Kidney (tissue), 14 donors: ENCODE measurements around the gene SLC22A13. TPM values are rescaled to one million over a fixed set of nuclear protein-coding genes. Genes with fewer than 3 reads are reported as not detected.
A peak's percentile ranks its signal among the peaks of the same experiment; 100 is the strongest.

Source experiments
- DNase-seq, 5 donors: peaks; one replicate each; pipeline ENCODE4 v3.0.0-alpha.2; 2013 to 2020
- FAIRE-seq: peaks from 2 replicates; lab custom pipeline; 2012; peaks lifted over from hg19 to GRCh38; lab: Jason Lieb, UNC
- H3K27ac ChIP-seq, 2 donors: one replicate each; pipeline ENCODE4 v1.7.0; 2013; ENCODE audit warnings: low read depth in 2 of 2, low read length in 2 of 2, inconsistent platforms in 1 of 2
- H3K27me3 ChIP-seq: one replicate; pipeline ENCODE4 v1.7.1; 2013; ENCODE audit warnings: low read length, inconsistent platforms; ENCODE audit not compliant: control insufficient read depth, insufficient read depth
- H3K36me3 ChIP-seq, 3 donors: one replicate each; pipeline versions ENCODE4 v1.7.0 to v1.7.1; 2013; ENCODE audit warnings: low read length in 3 of 3, control low read depth in 1 of 3, inconsistent platforms in 1 of 3; ENCODE audit not compliant: insufficient read depth in 3 of 3, control insufficient read depth in 2 of 3
- H3K4me1 ChIP-seq, 3 donors: one replicate each; pipeline versions ENCODE4 v1.7.0 to v1.7.1; 2013; ENCODE audit warnings: low read length in 3 of 3, inconsistent platforms in 1 of 3, low read depth in 1 of 3; ENCODE audit not compliant: control insufficient read depth in 2 of 3, insufficient read depth in 2 of 3
- H3K4me3 ChIP-seq, 3 donors: one replicate each; pipeline versions ENCODE4 v1.7.0 to v1.8.1; 2013; ENCODE audit warnings: low read length in 3 of 3, control low read depth in 1 of 3, inconsistent platforms in 1 of 3
- H3K9ac ChIP-seq, 3 donors: one replicate each; pipeline versions ENCODE4 v1.7.0 to v1.7.1; 2013; ENCODE audit warnings: low read length in 3 of 3, control low read depth in 1 of 3, inconsistent platforms in 1 of 3
- H3K9me3 ChIP-seq, 3 donors: one replicate each; pipeline versions ENCODE4 v1.7.0 to v1.7.1; 2013; ENCODE audit warnings: low read length in 3 of 3, control low read depth in 1 of 3, inconsistent platforms in 1 of 3; ENCODE audit not compliant: control insufficient read depth in 2 of 3, insufficient read depth in 1 of 3
- CTCF ChIP-seq: IDR thresholded peaks from 3 replicates; pipeline ENCODE4 v1.5.1; 2012; ENCODE audit warnings: mild to moderate bottlenecking, moderate library complexity, borderline replicate concordance; ENCODE audit not compliant: insufficient read depth; ENCODE audit errors: extremely low read depth
- intact Hi-C: fragments of 100-400 bp; cut with DNase I; formaldehyde crosslinking; loops from one replicate; pipeline ENCODE4 v1.11.1; 2022
- polyA plus RNA-seq: library from polyadenylated mRNA; stranded (reverse); fragments of 350-450 nt; fragmentation: Illumina TruSeq; extraction: RNeasy Lipid Tissue Mini Kit (QIAGEN cat#74804); gene quantifications from one replicate; pipeline ENCODE4 v1.2.3, GENCODE V29; 2014; ENCODE audit warnings: low read depth, low replicate concordance; ENCODE audit not compliant: insufficient read depth
- total RNA-seq: library from RNA; stranded (reverse); fragmentation: NEBNext Ultra II Directional; extraction: Animal tissue kit (Norgen Biotek cat#: 25700); gene quantifications from one replicate; pipeline ENCODE4 v1.2.1, GENCODE V29; 2021
- donor health status: control.
- donor health status: control.
- donor health status: control.
- donor health status: control.
- donor health status: control.
- donor health status: DM: yes; HTN: yes; CAD: no.
- donor health status: Normal renal cell carcinoma (clear cell type).

SLC22A13 gene
- total and polyA plus RNA-seq, 2 donors from 2014 or later, result 0.16 to 9.9 TPM

- Histone ChIP-seq H3K9ac (no peak overlapping the region), H3K4me3 (peak overlapping the region in 2 of 3 donors; percentile 47 to 62), H3K36me3 (no peaks in the 10 kb centered on the region), H3K27me3 (no peaks in the 10 kb centered on the region), H3K9me3 (no peaks in the 10 kb centered on the region), H3K27ac (peak overlapping the region in 1 of 2 donors; percentile 26), H3K4me1 (peaks cover 0 to 35% (median 29%) of the 10 kb centered on the region in 3 donors)
- DNase-seq (no peak), FAIRE-seq (no peak)
- TF ChIP-seq CTCF, result no peak
- intact Hi-C loops, result no loop called here
Observed at GRCh38 chr3:38267662-38268061, 2.0 kb downstream of the SLC22A13 start.

- H3K27me3 ChIP-seq, result no peaks in the 10 kb centered on the region
- peak overlapping the region in 2 of 3 donors; percentile 47 to 62 for H3K4me3 ChIP-seq
- peak overlapping the region in 1 of 2 donors; percentile 26 for H3K27ac ChIP-seq
- DNase-seq (no peak), FAIRE-seq (no peak)
- H3K9ac ChIP-seq, result no peak overlapping the region
- H3K36me3 ChIP-seq, result no peaks in the 10 kb centered on the region
- TF ChIP-seq CTCF, result no peak
- no peaks in the 10 kb centered on the region for H3K9me3 ChIP-seq
- intact Hi-C loops, result no loop called here
- H3K4me1 ChIP-seq, result peaks cover 0 to 34% (median 31%) of the 10 kb centered on the region in 3 donors
Observed at GRCh38 chr3:38268087-38268486, 2.5 kb downstream of the SLC22A13 start.

GRCh38 chr3:38268522-38268921, 2.9 kb downstream of the SLC22A13 start:
- Histone ChIP-seq H3K4me1 (peaks cover 0 to 29% (median 29%) of the 10 kb centered on the region in 3 donors), H3K4me3 (peak overlapping the region in 2 of 3 donors; percentile 47 to 62), H3K9ac (no peak overlapping the region), H3K36me3 (no peaks in the 10 kb centered on the region), H3K27me3 (no peaks in the 10 kb centered on the region), H3K27ac (peak overlapping the region in 1 of 2 donors; percentile 26), H3K9me3 (no peaks in the 10 kb centered on the region)
- FAIRE-seq, result no peak
- intact Hi-C loops, result no loop called here
- TF ChIP-seq CTCF, result no peak
- no peak for DNase-seq

- Histone ChIP-seq H3K36me3 (peaks cover 0 to under 1% (median 0%) of the 10 kb centered on the region in 3 donors), H3K4me1 (peaks cover 0 to 16% (median 15%) of the 10 kb centered on the region in 3 donors), H3K27me3 (no peaks in the 10 kb centered on the region), H3K9me3 (no peaks in the 10 kb centered on the region), H3K9ac (no peak overlapping the region), H3K27ac (no peak overlapping the region), H3K4me3 (no peak overlapping the region)
- no peak for DNase-seq
- no peak for FAIRE-seq
- no peak for TF ChIP-seq CTCF
- intact Hi-C loops, result no loop called here
Observed at GRCh38 chr3:38270606-38271005, 5.0 kb downstream of the SLC22A13 start.
